H9 (cell line): ENCODE data around the gene USP4. TPM values are rescaled to one million over a fixed set of nuclear protein-coding genes. Genes with fewer than 3 reads are reported as not detected.

Source experiments
- DNase-seq: peaks from one replicate; pipeline ENCODE4 v3.0.0-alpha.2; 2017
- H2AFZ ChIP-seq: one replicate; pipeline ENCODE4 v1.6.1; 2013; ENCODE audit warnings: mild to moderate bottlenecking, low read length, control low read depth, moderate library complexity
- H2AK5ac ChIP-seq: 2 replicates; pipeline ENCODE4 v1.6.1; 2013; ENCODE audit warnings: low read length, control low read depth, mixed read lengths; ENCODE audit not compliant: insufficient read length
- H2BK120ac ChIP-seq: one replicate; pipeline ENCODE4 v1.6.1; 2013; ENCODE audit warnings: low read depth, mild to moderate bottlenecking, low read length, control low read depth, inconsistent platforms; ENCODE audit not compliant: poor library complexity, severe bottlenecking
- H2BK12ac ChIP-seq: 2 replicates; pipeline ENCODE4 v1.6.1; 2013; ENCODE audit warnings: low read length, control low read depth, mixed read lengths, low read depth; ENCODE audit not compliant: insufficient read length
- H2BK15ac ChIP-seq: 2 replicates; pipeline ENCODE4 v1.6.1; 2013; ENCODE audit warnings: low read depth, low read length, control low read depth
- H2BK20ac ChIP-seq: one replicate; pipeline ENCODE4 v1.6.1; 2013; ENCODE audit warnings: low read depth, mild to moderate bottlenecking, low read length, control low read depth, inconsistent platforms; ENCODE audit not compliant: poor library complexity, severe bottlenecking
- H2BK5ac ChIP-seq: 2 replicates; pipeline ENCODE4 v1.6.1; 2013; ENCODE audit warnings: low read length, control low read depth, mixed read lengths; ENCODE audit not compliant: insufficient read length
- H3K14ac ChIP-seq: 2 replicates; pipeline ENCODE4 v1.6.1; 2013; ENCODE audit warnings: low read length, control low read depth; ENCODE audit not compliant: insufficient read depth
- H3K18ac ChIP-seq: 2 replicates; pipeline ENCODE4 v1.6.1; 2013; ENCODE audit warnings: low read depth, mild to moderate bottlenecking, mixed read lengths, low read length, control low read depth; ENCODE audit not compliant: insufficient read length
- H3K23ac ChIP-seq: 2 replicates; pipeline ENCODE4 v1.6.1; 2013; ENCODE audit warnings: low read length, control low read depth, mixed read lengths, low read depth; ENCODE audit not compliant: insufficient read length
- H3K23me2 ChIP-seq: 2 replicates; pipeline ENCODE4 v1.6.1; 2013; ENCODE audit warnings: low read depth, mild to moderate bottlenecking, mixed read lengths, low read length, control low read depth; ENCODE audit not compliant: insufficient read length, poor library complexity, severe bottlenecking
- H3K27ac ChIP-seq: 2 replicates; pipeline ENCODE4 v1.5.1; 2013; ENCODE audit warnings: low read length, control low read depth, mixed read lengths, low read depth; ENCODE audit not compliant: insufficient read length
- H3K27me3 ChIP-seq: 2 replicates; pipeline ENCODE4 v1.6.1; 2013; ENCODE audit warnings: low read length, control low read depth, inconsistent platforms; ENCODE audit not compliant: insufficient read depth
- H3K4ac ChIP-seq: 2 replicates; pipeline ENCODE4 v1.6.1; 2013; ENCODE audit warnings: low read depth, mild to moderate bottlenecking, control low read depth, inconsistent platforms, low read length, moderate library complexity
- H3K4me1 ChIP-seq: 2 replicates; pipeline ENCODE4 v1.6.1; 2013; ENCODE audit warnings: low read length, control low read depth, inconsistent platforms; ENCODE audit not compliant: insufficient read depth
- H3K4me2 ChIP-seq: 2 replicates; pipeline ENCODE4 v1.6.1; 2013; ENCODE audit warnings: low read length, control low read depth, mixed read lengths; ENCODE audit not compliant: insufficient read length, insufficient read depth
- H3K56ac ChIP-seq: 2 replicates; pipeline ENCODE4 v1.6.1; 2013; ENCODE audit warnings: low read depth, mild to moderate bottlenecking, mixed read lengths, low read length, control low read depth; ENCODE audit not compliant: insufficient read length
- H3K79me1 ChIP-seq: 2 replicates; pipeline ENCODE4 v1.6.1; 2013; ENCODE audit warnings: low read depth, mild to moderate bottlenecking, moderate library complexity, low read length, control low read depth, inconsistent platforms; ENCODE audit not compliant: insufficient read depth, poor library complexity, severe bottlenecking
- H3K79me2 ChIP-seq: 2 replicates; pipeline ENCODE4 v1.6.1; 2013; ENCODE audit warnings: low read length, control low read depth, inconsistent platforms; ENCODE audit not compliant: insufficient read depth
- H3K9ac ChIP-seq: 2 replicates; pipeline ENCODE4 v1.6.1; 2013; ENCODE audit warnings: low read length, control low read depth, mixed read lengths; ENCODE audit not compliant: insufficient read length; ENCODE audit errors: extremely low read depth
- H3K9me3 ChIP-seq: one replicate; pipeline ENCODE4 v1.6.1; 2013; ENCODE audit warnings: low read depth, low read length, inconsistent platforms; ENCODE audit not compliant: control insufficient read depth
- H3T11ph ChIP-seq: one replicate; pipeline ENCODE4 v1.6.1; 2013; ENCODE audit warnings: mild to moderate bottlenecking, low read length, control low read depth, inconsistent platforms
- H4K20me1 ChIP-seq: one replicate; pipeline ENCODE4 v1.6.1; 2013; ENCODE audit not compliant: control insufficient read depth, insufficient read length, insufficient read depth
- H4K5ac ChIP-seq: 2 replicates; pipeline ENCODE4 v1.6.1; 2013; ENCODE audit warnings: low read depth, mild to moderate bottlenecking, mixed read lengths, low read length, control low read depth; ENCODE audit not compliant: insufficient read length
- H4K8ac ChIP-seq: replicated peaks from 2 replicates; pipeline ENCODE4 v1.6.1; 2013; ENCODE audit warnings: low read length, control low read depth, mixed read lengths, low read depth; ENCODE audit not compliant: insufficient read length
- H4K91ac ChIP-seq: 2 replicates; pipeline ENCODE4 v1.6.1; 2013; ENCODE audit warnings: low read depth, mild to moderate bottlenecking, moderate library complexity, mixed read lengths, low read length, control low read depth; ENCODE audit not compliant: insufficient read length
- H3K27ac Mint-ChIP-seq, 3 experiments: 2 replicates in 2 of 3; 3 replicates in 1 of 3; pipeline ENCODE4 v1.8.0; 2020 to 2021; ENCODE audit warnings: mixed read lengths in 3 of 3, mild to moderate bottlenecking in 1 of 3, moderate library complexity in 1 of 3
- H3K27me3 Mint-ChIP-seq: 2 replicates; pipeline ENCODE4 v1.8.0; 2021; ENCODE audit warnings: low read depth, mild to moderate bottlenecking, moderate library complexity, mixed read lengths
- H3K36me3 Mint-ChIP-seq, 3 experiments: 2 replicates in 2 of 3; 3 replicates in 1 of 3; pipeline ENCODE4 v1.8.0; 2020 to 2021; ENCODE audit warnings: low read depth in 3 of 3, mixed read lengths in 3 of 3; ENCODE audit not compliant: insufficient read depth in 1 of 3
- H3K4me1 Mint-ChIP-seq, 2 experiments: 2 replicates each; pipeline ENCODE4 v1.8.0; 2020; ENCODE audit warnings: mixed read lengths in 2 of 2
- H3K4me3 Mint-ChIP-seq, 2 experiments: 2 replicates in 1 of 2; 3 replicates in 1 of 2; pipeline ENCODE4 v1.8.0; 2020 to 2021; ENCODE audit warnings: mild to moderate bottlenecking in 2 of 2, mixed read lengths in 2 of 2, moderate library complexity in 1 of 2
- H3K9me3 Mint-ChIP-seq, 2 experiments: 2 replicates in 1 of 2; 3 replicates in 1 of 2; pipeline ENCODE4 v1.8.0; 2020; ENCODE audit warnings: mild to moderate bottlenecking in 2 of 2, mixed read lengths in 2 of 2, moderate library complexity in 1 of 2
- WGBS: extraction: QIAGEN DNeasy Blood & Tissue Kit; methylation state at CpG from one replicate; pipeline ENCODE4 v1.1.7; 2013; ENCODE audit warnings: missing lambda C conversion rate, low lambda C conversion rate, mixed read lengths; ENCODE audit not compliant: insufficient read length; ENCODE audit errors: extremely low coverage; 5-methylcytosine and 5-hydroxymethylcytosine counted together
- total RNA-seq: library from RNA; stranded (reverse); gene quantifications from 2 replicates; pipeline ENCODE4 v1.2.1, GENCODE V29; 2021
- TF ChIP-seq, protein P1 (sequence below): fragments of 200-600 bp; sonication (generic); conservative IDR thresholded peaks from 3 replicates; pipeline ENCODE4 v1.8.0; 2021; ENCODE audit warnings: antibody characterized with exemption, mild to moderate bottlenecking

USP4 gene
- total RNA-seq, 1 experiment from 2014 or later, result 36.1 TPM

DNA sequence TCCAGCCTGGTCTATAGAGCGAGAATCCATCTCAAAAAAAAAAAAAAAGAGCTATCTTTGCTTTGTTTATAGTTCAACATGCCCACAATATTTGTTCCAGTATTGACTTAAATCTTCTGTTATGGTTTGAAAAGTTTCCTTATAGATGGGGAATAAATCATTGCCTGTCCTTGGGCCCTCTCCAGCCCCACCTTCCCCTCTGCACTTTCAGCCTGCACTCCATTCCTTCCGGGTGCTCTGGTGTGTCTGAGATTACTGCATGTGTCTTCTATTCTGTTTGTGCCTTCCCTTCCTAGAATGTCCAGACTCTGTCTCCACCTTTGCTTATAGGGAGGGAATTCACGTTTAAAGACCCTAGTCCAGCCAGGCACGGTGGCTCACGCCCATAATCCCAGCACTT is 43.5 kb upstream of the USP4 start:
- Histone ChIP-seq H3K18ac (no peak overlapping the region), H3T11ph (no peak overlapping the region), H2AK5ac (no peak overlapping the region), H3K23me2 (no peaks in the 10 kb centered on the region), H3K27me3 (no peaks in the 10 kb centered on the region), H3K79me2 (peaks cover 42% of the 10 kb centered on the region; the same call in 1 of the 2 replicates), H4K91ac (no peak overlapping the region), H3K4me1 (no peaks in the 10 kb centered on the region), H3K4ac (no peak overlapping the region), H3K4me2 (no peak overlapping the region), H3K56ac (no peak overlapping the region), H2BK12ac (no peak overlapping the region), H2BK120ac (no peak overlapping the region), H2AFZ (no peak overlapping the region), H2BK20ac (no peak overlapping the region), H2BK15ac (no peak overlapping the region), H2BK5ac (no peak overlapping the region), H4K20me1 (no peaks in the 10 kb centered on the region), H3K9me3 (no peaks in the 10 kb centered on the region), H3K27ac (no peak overlapping the region), H3K9ac (no peak overlapping the region), H3K23ac (no peak overlapping the region), H3K14ac (no peak overlapping the region), H4K8ac (no peak overlapping the region), H4K5ac (no peak overlapping the region), H3K79me1 (peaks cover 23% of the 10 kb centered on the region)
- H3K4me1 Mint-ChIP-seq, result peaks cover 2 to 6% of the 10 kb centered on the region in 2 experiments; a peak in 3 of 4 replicates
- no peaks in the 10 kb centered on the region for H3K27me3 Mint-ChIP-seq
- H3K27ac Mint-ChIP-seq, result peak overlapping the region in 1 of 3 experiments; percentile 40; a peak in 2 of 7 replicates
- H3K4me3 Mint-ChIP-seq, result no peak overlapping the region
- TF ChIP-seq, protein P1, sequence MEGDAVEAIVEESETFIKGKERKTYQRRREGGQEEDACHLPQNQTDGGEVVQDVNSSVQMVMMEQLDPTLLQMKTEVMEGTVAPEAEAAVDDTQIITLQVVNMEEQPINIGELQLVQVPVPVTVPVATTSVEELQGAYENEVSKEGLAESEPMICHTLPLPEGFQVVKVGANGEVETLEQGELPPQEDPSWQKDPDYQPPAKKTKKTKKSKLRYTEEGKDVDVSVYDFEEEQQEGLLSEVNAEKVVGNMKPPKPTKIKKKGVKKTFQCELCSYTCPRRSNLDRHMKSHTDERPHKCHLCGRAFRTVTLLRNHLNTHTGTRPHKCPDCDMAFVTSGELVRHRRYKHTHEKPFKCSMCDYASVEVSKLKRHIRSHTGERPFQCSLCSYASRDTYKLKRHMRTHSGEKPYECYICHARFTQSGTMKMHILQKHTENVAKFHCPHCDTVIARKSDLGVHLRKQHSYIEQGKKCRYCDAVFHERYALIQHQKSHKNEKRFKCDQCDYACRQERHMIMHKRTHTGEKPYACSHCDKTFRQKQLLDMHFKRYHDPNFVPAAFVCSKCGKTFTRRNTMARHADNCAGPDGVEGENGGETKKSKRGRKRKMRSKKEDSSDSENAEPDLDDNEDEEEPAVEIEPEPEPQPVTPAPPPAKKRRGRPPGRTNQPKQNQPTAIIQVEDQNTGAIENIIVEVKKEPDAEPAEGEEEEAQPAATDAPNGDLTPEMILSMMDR, result no peak
- H3K9me3 Mint-ChIP-seq, result no peaks in the 10 kb centered on the region; a peak in 1 of 5 replicates
- DNase-seq, result no peak
- WGBS, result no CpG with 5 or more reads among the region's 5 CpGs
- H3K36me3 Mint-ChIP-seq, result peaks cover 2 to 9% (median 7%) of the 10 kb centered on the region in 3 experiments; a peak in 6 of 7 replicates
